GM18507 (cell line): Measurements from ENCODE around the gene SIX3.

Experiments
- DNase-seq: peaks from one replicate; pipeline ENCODE4 v3.0.0; 2011; ENCODE audit warnings: low read depth; ENCODE audit not compliant: insufficient read length; ENCODE audit errors: extremely low spot score
- FAIRE-seq: peaks from 2 replicates; lab custom pipeline; 2011; peaks lifted over from hg19 to GRCh38; lab: Jason Lieb, UNC

SIX3 gene

GRCh38 chr2:44929735-44930273, 11.7 kb upstream of the SIX3 start:
- no peak for DNase-seq
- no peak for FAIRE-seq

GRCh38 chr2:44930274-44931197, 11.0 kb upstream of the SIX3 start:
- DNase-seq (no peak), FAIRE-seq (no peak)

GRCh38 chr2:44931198-44931780, 10.2 kb upstream of the SIX3 start:
- no peak for DNase-seq
- FAIRE-seq = no peak

GRCh38 chr2:44932079-44932478, 9.4 kb upstream of the SIX3 start:
- no peak for FAIRE-seq

GRCh38 chr2:44932564-44933392, 8.7 kb upstream of the SIX3 start:
- FAIRE-seq (no peak), DNase-seq (no peak)

More at GRCh38 chr2:44932079-44932478, 9.4 kb upstream of the SIX3 start:
- no peak for DNase-seq

- DNase-seq = no peak
These were observed 8.0 kb upstream of the SIX3 start for GRCh38 chr2:44933434-44933951.

GRCh38 chr2:44934038-44934982, 7.2 kb upstream of the SIX3 start:
- DNase-seq (no peak), FAIRE-seq (no peak)

More at GRCh38 chr2:44933434-44933951, 8.0 kb upstream of the SIX3 start:
- FAIRE-seq = no peak

GRCh38 chr2:44934983-44935728, 6.3 kb upstream of the SIX3 start:
- no peak for FAIRE-seq
- DNase-seq = no peak

GRCh38 chr2:44935729-44936098, 5.8 kb upstream of the SIX3 start:
- no peak for DNase-seq
- no peak for FAIRE-seq

- DNase-seq = no peak
- no peak for FAIRE-seq
These were observed 5.2 kb upstream of the SIX3 start for GRCh38 chr2:44936275-44936674.

GRCh38 chr2:44936715-44937687, 4.5 kb upstream of the SIX3 start:
- DNase-seq (no peak), FAIRE-seq (no peak)

- DNase-seq (no peak), FAIRE-seq (no peak)
These were observed 3.7 kb upstream of the SIX3 start for GRCh38 chr2:44937688-44938240.

GRCh38 chr2:44938287-44939105, 3.0 kb upstream of the SIX3 start:
- no peak for DNase-seq
- FAIRE-seq = no peak

- FAIRE-seq (no peak), DNase-seq (no peak)
These were observed 2.1 kb upstream of the SIX3 start for GRCh38 chr2:44939106-44940048.

GRCh38 chr2:44940049-44940494, 1.4 kb upstream of the SIX3 start:
- DNase-seq (no peak), FAIRE-seq (no peak)
